PC-3 (cell line): Measurements from ENCODE around the gene DLGAP5. TPM values are rescaled to one million over a fixed set of nuclear protein-coding genes. Genes with fewer than 3 reads are reported as not detected.

ENCODE experiments used
- ATAC-seq: fragments of 200-7000 bp; cut with Tn5 transposase; 2 replicates; pipeline ENCODE4 v1.9.1; 2020; ENCODE audit warnings: mild to moderate bottlenecking, moderate library complexity
- BruUV-seq: library from RNA; stranded (reverse); fragments of 400-500 nt; replicated peaks from 2 replicates; lab custom pipeline; 2021; lab: Mats Ljungman, UMichigan
- CTCF ChIA-PET: fragments of 300-600 bp; sonication (Branson Sonifier 250); formaldehyde crosslinking; loops from one replicate; lab custom pipeline; 2022; ENCODE audit warnings: antibody characterized with exemption; lab: Charles Lee
- POLR2A ChIA-PET: fragments of 300-600 bp; sonication (Branson Sonifier 250); formaldehyde crosslinking; loops from one replicate; lab custom pipeline; 2022; ENCODE audit warnings: antibody characterized with exemption; ENCODE audit not compliant: unreplicated experiment; lab: Charles Lee
- DNase-seq: peaks from one replicate; pipeline ENCODE4 v3.0.0-alpha.2; 2015
- H2AFZ ChIP-seq: fragments of 300-600 bp; sonication (generic); 2 replicates; pipeline ENCODE4 v1.6.0; 2016; ENCODE audit warnings: antibody characterized with exemption, low read length
- H3F3A ChIP-seq: fragments of 300-600 bp; sonication (generic); one replicate; pipeline ENCODE4 v1.6.0; 2017; ENCODE audit warnings: antibody characterized with exemption, low read length, control low read depth, mild to moderate bottlenecking; ENCODE audit not compliant: unreplicated experiment
- H3K27ac ChIP-seq: fragments of 300-600 bp; sonication (generic); 2 replicates; pipeline ENCODE4 v1.5.1; 2016; ENCODE audit warnings: mild to moderate bottlenecking, low read length
- H3K27me3 ChIP-seq: fragments of 300-600 bp; sonication (generic); 2 replicates; pipeline ENCODE4 v1.6.1; 2016; ENCODE audit warnings: low read length, mixed read lengths
- H3K36me3 ChIP-seq: fragments of 300-600 bp; sonication (generic); 2 replicates; pipeline ENCODE4 v1.6.1; 2016; ENCODE audit warnings: low read depth, mixed run types, low read length, mixed read lengths
- H3K4me1 ChIP-seq: fragments of 300-600 bp; sonication (generic); 2 replicates; pipeline ENCODE4 v1.5.1; 2016; ENCODE audit warnings: low read length; ENCODE audit not compliant: insufficient read depth
- H3K4me2 ChIP-seq: fragments of 300-600 bp; sonication (generic); 2 replicates; pipeline ENCODE4 v1.6.0; 2016; ENCODE audit warnings: low read length
- H3K4me3 ChIP-seq: fragments of 300-600 bp; sonication (generic); 2 replicates; pipeline ENCODE4 v1.5.1; 2016; ENCODE audit warnings: mild to moderate bottlenecking, low read length, mixed read lengths
- H3K79me2 ChIP-seq: fragments of 300-600 bp; sonication (generic); 2 replicates; pipeline ENCODE4 v1.6.1; 2017; ENCODE audit warnings: low read length, mixed read lengths
- H3K9ac ChIP-seq: fragments of 300-600 bp; sonication (generic); 2 replicates; pipeline ENCODE4 v1.6.0; 2016; ENCODE audit warnings: mild to moderate bottlenecking, low read length
- H3K9me2 ChIP-seq: fragments of 300-600 bp; sonication (generic); replicated peaks from 2 replicates; pipeline ENCODE4 v1.6.1; 2016; ENCODE audit warnings: mixed run types, low read length, mixed read lengths
- H3K9me3 ChIP-seq: fragments of 300-600 bp; sonication (generic); 2 replicates; pipeline ENCODE4 v1.6.1; 2016; ENCODE audit warnings: low read length, mixed read lengths
- H4K20me1 ChIP-seq: fragments of 300-600 bp; sonication (generic); 2 replicates; pipeline ENCODE4 v1.6.1; 2016; ENCODE audit warnings: low read length, mixed read lengths
- CTCF ChIP-seq: fragments of 300-600 bp; sonication (generic); conservative IDR thresholded peaks from 2 replicates; pipeline ENCODE4 v1.5.1; 2017; ENCODE audit warnings: antibody characterized with exemption, low read depth, mild to moderate bottlenecking, low read length
- EZH2 ChIP-seq: fragments of 300-600 bp; sonication (generic); IDR thresholded peaks from one replicate; pipeline ENCODE4 v1.6.1; 2017; ENCODE audit warnings: antibody characterized with exemption, mild to moderate bottlenecking, low read length; ENCODE audit not compliant: unreplicated experiment
- EZH2phosphoT487 ChIP-seq: fragments of 300-600 bp; sonication (generic); IDR thresholded peaks from 2 replicates; pipeline ENCODE4 v1.6.1; 2018; ENCODE audit warnings: mild to moderate bottlenecking, antibody characterized with exemption, low read length, borderline replicate concordance
- intact Hi-C: fragments of 100-400 bp; cut with micrococcal nuclease; formaldehyde crosslinking; loops from 2 replicates; pipeline ENCODE4 v1.9.0; 2023
- total RNA-seq: library from RNA; depleted of rRNA; stranded (reverse); fragments of >200 nt; gene quantifications from 2 replicates; pipeline ENCODE4 v1.2.3, GENCODE V29; 2014

DLGAP5 gene
- total RNA-seq, 1 experiment from 2014 or later: 97.9 TPM

- Histone ChIP-seq H3K27ac (no peak overlapping the region), H2AFZ (no peak overlapping the region), H3F3A (no peaks in the 10 kb centered on the region), H3K4me2 (no peak overlapping the region), H3K79me2 (no peaks in the 10 kb centered on the region), H3K27me3 (0 out of 2 replicates have a peak, but pooled peaks cover under 1% of the 10 kb centered on the region), H4K20me1 (no peaks in the 10 kb centered on the region), H3K9ac (no peak overlapping the region), H3K4me1 (no peaks in the 10 kb centered on the region), H3K36me3 (no peaks in the 10 kb centered on the region), H3K9me3 (no peaks in the 10 kb centered on the region), H3K4me3 (no peak overlapping the region), H3K9me2 (no peaks in the 10 kb centered on the region)
- POLR2A ChIA-PET: interaction anchor here (0.6 kb wide), 1 partner anchor 422 kb away, joined by 4 read pairs; no protein-coding TSS in a partner anchor
- intact Hi-C loops: loop anchor here (1.0 to 5.0 kb wide), 5 partner anchors 33 to 218 kb away; partner anchors contain the start of genes ATG14 and FBXO34
- ATAC-seq: peak; percentile 12; the same call in 1 of the 2 replicates
- CTCF ChIA-PET: no interaction called here
- DNase-seq: no peak
- no TSS peak for BruUV-seq
- TF ChIP-seq EZH2phosphoT487 (no peak), EZH2 (no peak), CTCF (no peak)
These were observed 21.2 kb upstream of the DLGAP5 start for GRCh38 chr14:55212634-55213033.

GRCh38 chr14:55207832-55208231 lies 16.4 kb upstream of the DLGAP5 start:
- intact Hi-C loops: no loop called here
- no peak for TF ChIP-seq EZH2phosphoT487
- no peak for TF ChIP-seq CTCF
- TF ChIP-seq EZH2: no peak
- BruUV-seq: no TSS peak
- POLR2A ChIA-PET: interaction anchor here (0.7 kb wide), 1 partner anchor 51 kb away, joined by 3 read pairs; no protein-coding TSS in a partner anchor
- Histone ChIP-seq H3K36me3 (no peaks in the 10 kb centered on the region), H3K9me3 (no peaks in the 10 kb centered on the region), H3F3A (no peaks in the 10 kb centered on the region), H3K9me2 (no peaks in the 10 kb centered on the region), H3K27me3 (peaks cover 3% of the 10 kb centered on the region; the same call in 1 of the 2 replicates), H3K27ac (no peak overlapping the region), H3K9ac (no peak overlapping the region), H2AFZ (0 out of 2 replicates have a peak overlapping the region, but pooled peaks have one; percentile 37), H4K20me1 (no peaks in the 10 kb centered on the region), H3K4me2 (no peak overlapping the region), H3K4me3 (no peak overlapping the region), H3K4me1 (no peaks in the 10 kb centered on the region), H3K79me2 (no peaks in the 10 kb centered on the region)
- peak; percentile 29; the same call in 1 of the 2 replicates for ATAC-seq
- no peak for DNase-seq
- CTCF ChIA-PET: no interaction called here

- CTCF ChIA-PET: interaction anchor here (0.5 kb wide), 1 partner anchor 66 kb away, joined by 3 read pairs; no protein-coding TSS in a partner anchor
- Histone ChIP-seq H3K27me3 (peaks cover 3% of the 10 kb centered on the region; the same call in 1 of the 2 replicates), H2AFZ (0 out of 2 replicates have a peak overlapping the region, but pooled peaks have one; percentile 5), H3K27ac (no peak overlapping the region), H3K4me2 (no peak overlapping the region), H3K9ac (no peak overlapping the region), H3K4me1 (no peaks in the 10 kb centered on the region), H3K4me3 (no peak overlapping the region), H3K36me3 (no peaks in the 10 kb centered on the region), H4K20me1 (no peaks in the 10 kb centered on the region), H3K9me2 (no peaks in the 10 kb centered on the region), H3K9me3 (no peaks in the 10 kb centered on the region), H3F3A (no peaks in the 10 kb centered on the region), H3K79me2 (no peaks in the 10 kb centered on the region)
- intact Hi-C loops: no loop called here
- TF ChIP-seq EZH2phosphoT487 (no peak), EZH2 (no peak), CTCF (no peak)
- DNase-seq (no peak), ATAC-seq (no peak; the same call in 1 of the 2 replicates)
- BruUV-seq: no TSS peak
- POLR2A ChIA-PET: no interaction called here
These were observed 14.8 kb upstream of the DLGAP5 start for GRCh38 chr14:55206175-55206693.
